NCI-H2196 (cell line): ENCODE results near the gene INPP5D.
"Not testable (repeated sequence)": the region's sequence is repeated elsewhere in the genome, so short reads cannot be mapped to it uniquely, and the experiment has no call there.

Experiments
- DNase-seq: peaks from one replicate; lab custom pipeline; 2025; ENCODE audit not compliant: unreplicated experiment; lab: John Stamatoyannopoulos, UW

The INPP5D gene

GRCh38 chr2:233091595-233092375, 31.6 kb downstream of the INPP5D start:
- no peak for DNase-seq

GRCh38 chr2:233092432-233093165, 32.5 kb downstream of the INPP5D start:
- DNase-seq: no peak

- DNase-seq: no peak
These were observed 33.0 kb downstream of the INPP5D start for GRCh38 chr2:233093166-233093448.

- DNase-seq: no peak
These were observed 33.6 kb downstream of the INPP5D start for GRCh38 chr2:233093721-233094120.

GRCh38 chr2:233094614-233095013, 34.5 kb downstream of the INPP5D start:
- no peak for DNase-seq

- DNase-seq: no peak
These were observed 35.9 kb downstream of the INPP5D start for GRCh38 chr2:233096006-233096405.

- DNase-seq: no peak
These were observed 38.5 kb downstream of the INPP5D start for GRCh38 chr2:233098618-233099017.

GRCh38 chr2:233099820-233100191, 39.7 kb downstream of the INPP5D start:
- DNase-seq: not testable (repeated sequence)

- DNase-seq: no peak
These were observed 40.3 kb downstream of the INPP5D start for GRCh38 chr2:233100192-233100998.

GRCh38 chr2:233101141-233101540, 41.0 kb downstream of the INPP5D start:
- no peak for DNase-seq

- no peak for DNase-seq
These were observed 41.7 kb downstream of the INPP5D start for GRCh38 chr2:233101816-233102215.

GRCh38 chr2:233105156-233105895, 45.2 kb downstream of the INPP5D start:
- DNase-seq: no peak

GRCh38 chr2:233105930-233106329, 45.8 kb downstream of the INPP5D start:
- no peak for DNase-seq

GRCh38 chr2:233107011-233107410, 46.9 kb downstream of the INPP5D start:
- no peak for DNase-seq

- DNase-seq: no peak
These were observed 47.7 kb downstream of the INPP5D start for GRCh38 chr2:233107831-233108300.

GRCh38 chr2:233108611-233109490, 48.7 kb downstream of the INPP5D start:
- DNase-seq: no peak

- no peak for DNase-seq
These were observed 51.3 kb downstream of the INPP5D start for GRCh38 chr2:233111427-233111826.

- no peak for DNase-seq
These were observed 52.2 kb downstream of the INPP5D start for GRCh38 chr2:233112329-233112728.

- no peak for DNase-seq
These were observed 52.8 kb downstream of the INPP5D start for GRCh38 chr2:233112776-233113452.
